ENCODE measurements around the gene ELK3.

ELK3 gene

DNA sequence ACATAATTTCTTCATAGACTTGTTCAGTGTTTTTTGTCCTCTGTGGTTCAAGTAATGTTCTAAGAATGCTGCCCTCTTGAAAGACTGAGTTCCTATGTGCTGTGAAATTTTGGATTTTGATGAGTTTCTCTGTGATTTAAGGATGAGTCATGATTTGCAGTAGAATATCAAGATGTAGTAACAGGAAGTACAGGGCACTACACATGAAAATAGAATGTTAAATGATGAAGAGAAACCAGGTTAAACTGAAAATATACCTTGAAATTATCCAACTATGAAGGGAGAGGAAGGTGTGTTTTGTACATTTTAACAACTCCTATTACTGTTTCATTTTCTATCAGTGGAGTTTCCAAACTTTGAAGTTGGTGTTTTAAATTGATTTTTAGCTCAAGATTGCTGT lies 4.8 kb downstream of the ELK3 start:
- in situ Hi-C loops (cut with MboI; ENCODE audit: low sequenced_read_pairs, unreplicated experiment) = no loop called here
- TF ChIP-seq, protein P1, sequence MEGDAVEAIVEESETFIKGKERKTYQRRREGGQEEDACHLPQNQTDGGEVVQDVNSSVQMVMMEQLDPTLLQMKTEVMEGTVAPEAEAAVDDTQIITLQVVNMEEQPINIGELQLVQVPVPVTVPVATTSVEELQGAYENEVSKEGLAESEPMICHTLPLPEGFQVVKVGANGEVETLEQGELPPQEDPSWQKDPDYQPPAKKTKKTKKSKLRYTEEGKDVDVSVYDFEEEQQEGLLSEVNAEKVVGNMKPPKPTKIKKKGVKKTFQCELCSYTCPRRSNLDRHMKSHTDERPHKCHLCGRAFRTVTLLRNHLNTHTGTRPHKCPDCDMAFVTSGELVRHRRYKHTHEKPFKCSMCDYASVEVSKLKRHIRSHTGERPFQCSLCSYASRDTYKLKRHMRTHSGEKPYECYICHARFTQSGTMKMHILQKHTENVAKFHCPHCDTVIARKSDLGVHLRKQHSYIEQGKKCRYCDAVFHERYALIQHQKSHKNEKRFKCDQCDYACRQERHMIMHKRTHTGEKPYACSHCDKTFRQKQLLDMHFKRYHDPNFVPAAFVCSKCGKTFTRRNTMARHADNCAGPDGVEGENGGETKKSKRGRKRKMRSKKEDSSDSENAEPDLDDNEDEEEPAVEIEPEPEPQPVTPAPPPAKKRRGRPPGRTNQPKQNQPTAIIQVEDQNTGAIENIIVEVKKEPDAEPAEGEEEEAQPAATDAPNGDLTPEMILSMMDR (IDR thresholded peaks at IDR 0.05; ENCODE audit: borderline replicate concordance, control extremely low read depth, extremely low read depth, insufficient read depth, missing control alignments) = no peak
- DNase-seq (ENCODE audit: low spot score) = no peak

DNA sequence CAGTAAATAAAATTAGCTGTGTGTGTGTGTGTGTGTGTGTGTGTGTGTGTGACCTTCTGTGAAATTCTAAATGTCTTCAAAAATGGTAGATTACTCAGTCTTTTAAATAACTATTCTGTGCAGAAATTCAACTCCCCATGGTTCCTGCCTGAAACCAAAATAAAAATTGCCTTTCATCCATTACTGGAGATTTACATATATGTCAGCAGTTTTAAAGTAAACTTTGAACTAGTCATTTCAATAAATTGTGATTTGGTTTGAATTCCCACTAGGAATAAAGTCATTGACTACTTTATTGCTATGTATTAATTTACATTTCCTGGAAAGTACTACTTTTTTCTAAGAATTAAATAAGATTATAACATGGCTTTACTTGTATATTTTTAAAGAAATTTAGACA lies 5.3 kb downstream of the ELK3 start:
- DNase-seq (ENCODE audit: low spot score) = no peak
- in situ Hi-C loops (cut with MboI; ENCODE audit: low sequenced_read_pairs, unreplicated experiment) = no loop called here
- TF ChIP-seq, protein P1 (IDR thresholded peaks at IDR 0.05; ENCODE audit: borderline replicate concordance, control extremely low read depth, extremely low read depth, insufficient read depth, missing control alignments) = no peak

DNA sequence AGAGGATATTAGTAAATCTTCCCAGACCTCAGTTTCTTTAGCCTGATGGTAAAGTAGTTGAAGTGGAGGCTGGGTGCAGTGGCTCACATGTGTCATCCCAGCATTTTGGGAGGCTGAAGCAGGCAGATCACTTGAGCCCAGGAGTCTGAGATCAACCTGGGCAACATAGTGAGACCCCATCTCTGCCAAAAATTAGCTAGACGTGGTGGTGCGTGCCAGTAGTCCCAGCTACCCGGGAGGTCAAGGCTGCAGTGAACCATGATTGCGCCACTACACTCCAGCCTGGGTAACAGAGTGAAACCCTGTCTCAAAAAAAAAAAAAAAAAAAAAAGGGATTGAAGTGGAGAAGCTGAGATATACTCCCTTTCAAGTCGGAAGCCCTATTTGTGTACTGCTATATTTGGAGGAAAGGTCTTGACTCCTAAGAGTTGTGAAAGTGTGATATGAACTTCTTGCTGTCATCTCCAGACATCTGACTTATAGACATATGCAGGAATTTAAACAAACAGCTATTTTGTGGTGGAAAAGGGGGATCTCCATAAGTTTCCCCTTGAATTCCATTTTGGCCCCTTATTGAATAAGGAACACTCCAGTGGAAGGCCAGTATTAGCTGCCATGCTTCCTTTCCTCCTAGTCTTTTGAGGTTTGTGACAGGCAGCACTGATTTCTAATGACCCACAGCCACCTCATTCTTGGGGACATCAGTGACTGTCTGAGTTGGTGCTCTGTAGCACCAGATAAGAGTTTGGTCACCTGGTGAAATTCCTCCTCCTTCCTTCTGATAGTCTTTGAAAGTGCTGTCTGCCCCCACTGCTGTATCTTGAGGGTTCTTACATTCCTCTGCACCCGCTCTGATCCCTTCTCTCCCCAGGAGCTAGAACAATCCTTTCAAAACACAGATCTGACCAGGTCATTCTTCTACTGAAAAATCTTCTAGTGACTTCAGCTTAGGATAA lies 7.4 kb downstream of the ELK3 start:
- TF ChIP-seq, protein P1 (IDR thresholded peaks at IDR 0.05; ENCODE audit: borderline replicate concordance, control extremely low read depth, extremely low read depth, insufficient read depth, missing control alignments) = no peak
- DNase-seq (ENCODE audit: low spot score) = no peak
- in situ Hi-C loops (cut with MboI; ENCODE audit: low sequenced_read_pairs, unreplicated experiment) = loop anchor here (25.0 kb wide), 2 partner anchors 289 to 311 kb away; no protein-coding TSS in a partner anchor

DNA sequence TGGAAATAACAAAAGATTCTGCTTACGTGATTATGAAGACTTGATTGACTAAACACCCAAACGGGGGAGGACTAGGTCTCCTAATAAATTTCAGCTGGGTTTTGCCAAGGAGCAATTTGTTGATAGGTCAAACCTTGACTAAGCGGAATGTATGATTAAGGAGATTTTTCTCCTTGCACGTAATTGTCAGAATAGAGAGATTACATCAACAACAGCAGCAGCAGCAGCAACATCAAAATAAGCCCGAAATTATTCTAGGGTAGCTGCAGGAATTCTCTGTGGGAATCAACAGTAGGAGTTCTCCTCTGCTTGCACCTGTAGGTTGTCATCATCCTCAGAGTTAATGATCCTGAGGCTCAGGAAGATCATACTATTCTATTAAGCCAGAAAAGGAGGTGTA lies 10.2 kb downstream of the ELK3 start:
- in situ Hi-C loops (cut with MboI; ENCODE audit: low sequenced_read_pairs, unreplicated experiment) = loop anchor here (25.0 kb wide), 2 partner anchors 292 to 308 kb away; no protein-coding TSS in a partner anchor

DNA sequence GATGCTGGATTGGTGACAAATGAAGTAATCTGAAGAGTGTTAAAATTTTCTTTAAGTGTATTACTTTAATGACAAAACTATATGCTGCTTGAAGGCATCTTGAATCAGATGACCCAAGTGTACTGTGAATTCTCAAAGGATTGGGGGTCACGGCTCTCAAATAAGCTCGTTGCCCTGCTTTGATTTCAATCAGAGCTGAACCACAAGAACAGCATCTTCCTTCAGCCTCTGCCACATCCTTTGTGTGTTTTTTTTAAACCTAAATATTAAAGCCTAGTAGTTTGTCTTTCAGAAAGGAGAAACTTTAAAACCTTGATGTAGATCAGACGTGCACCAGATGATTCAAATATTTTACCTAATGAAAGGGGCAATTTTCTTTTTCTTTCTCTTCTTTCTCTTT lies 11.7 kb downstream of the ELK3 start:
- TF ChIP-seq, protein P1 (IDR thresholded peaks at IDR 0.05; ENCODE audit: borderline replicate concordance, control extremely low read depth, extremely low read depth, insufficient read depth, missing control alignments) = no peak
- DNase-seq (ENCODE audit: low spot score) = no peak
- in situ Hi-C loops (cut with MboI; ENCODE audit: low sequenced_read_pairs, unreplicated experiment) = loop anchor here (25.0 kb wide), 2 partner anchors 294 to 306 kb away; no protein-coding TSS in a partner anchor

More for the DNA sequence above, 10.2 kb downstream of the ELK3 start:
- TF ChIP-seq, protein P1 (IDR thresholded peaks at IDR 0.05; ENCODE audit: borderline replicate concordance, control extremely low read depth, extremely low read depth, insufficient read depth, missing control alignments) = no peak
- DNase-seq (ENCODE audit: low spot score) = no peak

DNA sequence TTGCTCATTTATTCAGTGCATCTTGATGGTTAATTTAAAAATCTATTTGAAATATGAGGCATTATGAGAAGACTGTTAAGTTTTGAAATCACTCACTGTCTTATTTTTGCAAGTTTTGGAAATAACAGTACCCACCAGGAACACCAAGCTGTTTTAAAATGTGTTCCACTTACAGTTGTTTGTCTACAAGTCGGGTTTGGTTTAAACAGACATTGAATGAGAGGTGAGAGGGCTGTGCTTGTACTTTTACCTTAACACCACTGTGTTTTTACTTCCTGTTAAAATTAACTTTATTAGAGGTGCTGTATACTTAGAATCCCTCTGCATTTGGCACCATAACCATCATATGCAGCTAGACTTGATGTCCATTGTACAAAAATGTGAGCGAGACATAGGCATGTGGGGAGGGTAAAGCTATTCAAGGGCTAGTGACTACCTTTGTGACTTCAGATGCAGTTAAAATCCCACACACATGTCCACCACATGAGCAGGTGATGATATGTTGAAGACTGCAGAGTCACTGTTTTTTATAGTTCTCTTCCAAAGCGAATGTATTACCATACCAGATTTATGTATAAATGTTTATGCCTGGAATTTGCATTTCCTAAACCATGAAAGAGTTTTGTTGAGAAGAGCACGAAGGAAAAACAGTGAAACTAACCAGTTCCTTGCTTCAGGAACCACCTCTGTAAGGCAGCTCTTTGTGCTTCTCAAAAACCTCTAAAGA lies 12.9 kb downstream of the ELK3 start:
- DNase-seq (ENCODE audit: low spot score) = no peak
- in situ Hi-C loops (cut with MboI; ENCODE audit: low sequenced_read_pairs, unreplicated experiment) = loop anchor here (25.0 kb wide), 2 partner anchors 295 to 305 kb away; no protein-coding TSS in a partner anchor
- TF ChIP-seq, protein P1 (IDR thresholded peaks at IDR 0.05; ENCODE audit: borderline replicate concordance, control extremely low read depth, extremely low read depth, insufficient read depth, missing control alignments) = no peak
